SK-N-SH treated with all-trans-retinoic acid at 6 μM for 48 hours (cell line): ENCODE data around the gene FAM174C.

Experiments used
- ATAC-seq: fragments of 200-7000 bp; cut with Tn5 transposase; 3 replicates; pipeline ENCODE4 v1.9.1; 2020; ENCODE audit warnings: mild to moderate bottlenecking, moderate library complexity
- CREB5 ChIP-seq: fragments of 250-450 bp; sonication (Bioruptor Pico); IDR thresholded peaks from 2 replicates; pipeline ENCODE4 v1.5.1; 2020; ENCODE audit warnings: low read depth, mild to moderate bottlenecking, moderate library complexity
- CSRNP3 ChIP-seq: fragments of 250-450 bp; sonication (Bioruptor Pico); IDR thresholded peaks from 2 replicates; pipeline ENCODE4 v1.5.1; 2021; ENCODE audit warnings: mild to moderate bottlenecking, moderate library complexity
- GLIS3 ChIP-seq: fragments of 250-450 bp; sonication (Bioruptor Pico); IDR thresholded peaks from 2 replicates; pipeline ENCODE4 v1.5.0; 2020; ENCODE audit warnings: mild to moderate bottlenecking, moderate library complexity
- OSR1 ChIP-seq: fragments of 250-450 bp; sonication (Bioruptor Pico); IDR thresholded peaks from 2 replicates; pipeline ENCODE4 v1.8.0; 2022; ENCODE audit warnings: moderate library complexity, mild to moderate bottlenecking, inconsistent platforms
- PATZ1 ChIP-seq: fragments of 250-450 bp; sonication (Bioruptor Pico); IDR thresholded peaks from 2 replicates; pipeline ENCODE4 v1.8.0; 2020; ENCODE audit warnings: mild to moderate bottlenecking, moderate library complexity, borderline replicate concordance
- POU6F1 ChIP-seq: fragments of 250-450 bp; sonication (Bioruptor Pico); IDR thresholded peaks from 2 replicates; pipeline ENCODE4 v1.8.0; 2021; ENCODE audit warnings: low read depth, mild to moderate bottlenecking, moderate library complexity, borderline replicate concordance
- RARB ChIP-seq: fragments of 250-450 bp; sonication (Bioruptor Pico); IDR thresholded peaks from 2 replicates; pipeline ENCODE4 v1.8.0; 2021; ENCODE audit warnings: mild to moderate bottlenecking, moderate library complexity
- SNAI2 ChIP-seq: fragments of 250-450 bp; sonication (Bioruptor Pico); IDR thresholded peaks from 2 replicates; pipeline ENCODE4 v1.5.0; 2020; ENCODE audit warnings: mild to moderate bottlenecking, moderate library complexity
- TSHZ2 ChIP-seq: fragments of 250-450 bp; sonication (Bioruptor Pico); IDR thresholded peaks from 2 replicates; pipeline ENCODE4 v1.5.0; 2020; ENCODE audit warnings: mild to moderate bottlenecking, moderate library complexity
- ZFP3 ChIP-seq: fragments of 250-450 bp; sonication (Bioruptor Pico); IDR thresholded peaks from 2 replicates; pipeline ENCODE4 v1.5.0; 2020; ENCODE audit warnings: mild to moderate bottlenecking, moderate library complexity
- ZFP30 ChIP-seq: fragments of 450-650 bp; formaldehyde crosslinking; IDR thresholded peaks from 2 replicates; pipeline ENCODE4 v1.5.0; 2022; ENCODE audit warnings: mild to moderate bottlenecking, moderate library complexity
- ZNF565 ChIP-seq: fragments of 450-650 bp; formaldehyde crosslinking; conservative IDR thresholded peaks from 2 replicates; pipeline ENCODE4 v1.5.0; 2020; ENCODE audit warnings: low read depth, mild to moderate bottlenecking, moderate library complexity
- ZNF70 ChIP-seq: fragments of 450-650 bp; formaldehyde crosslinking; IDR thresholded peaks from 2 replicates; pipeline ENCODE4 v1.5.0; 2020; ENCODE audit warnings: mild to moderate bottlenecking, moderate library complexity

Gene FAM174C

GRCh38 chr19:1259206-1259875 lies 16.0 kb upstream of the FAM174C start (continued):
- no peak for TF ChIP-seq POU6F1
- 0 out of 2 replicates have a peak, but pooled peaks have one; percentile 59 for TF ChIP-seq CSRNP3 (CRISPR knock-in tag)
- 0 out of 2 replicates have a peak, but pooled peaks have one; percentile 42 for TF ChIP-seq ZNF70 (CRISPR knock-in tag)
- TF ChIP-seq ZFP30, result peak; percentile 19; the same call in 1 of the 2 replicates

- TF ChIP-seq ZFP3, result no peak
- TF ChIP-seq CREB5 (CRISPR knock-in tag), result 0 out of 2 replicates have a peak, but pooled peaks have one; percentile 15
- peak; percentile 30; the same call in 1 of the 2 replicates for TF ChIP-seq CSRNP3 (CRISPR knock-in tag)
- TF ChIP-seq, all 23 proteins: peak for 2
- peak; percentile 21 for ATAC-seq
These were observed 15.2 kb upstream of the FAM174C start for GRCh38 chr19:1259876-1260748.

- no peak for TF ChIP-seq OSR1
- no peak for TF ChIP-seq ZNF70 (CRISPR knock-in tag)
- TF ChIP-seq ZNF565 (CRISPR knock-in tag), result no peak
- peak; percentile 86 for TF ChIP-seq ZFP3
- no peak for TF ChIP-seq RARB
- no peak for TF ChIP-seq ZFP30
- peak; percentile 91; the same call in 1 of the 2 replicates for TF ChIP-seq PATZ1 (CRISPR knock-in tag)
- TF ChIP-seq POU6F1, result no peak
- no peak for TF ChIP-seq GLIS3
- TF ChIP-seq TSHZ2 (CRISPR knock-in tag), result no peak
- TF ChIP-seq SNAI2 (CRISPR knock-in tag), result no peak
- ATAC-seq, result peak; percentile 76
These were observed 14.4 kb upstream of the FAM174C start for GRCh38 chr19:1260749-1261537.
